Epithelial cell of esophagus (primary cell): ENCODE measurements around the gene TCOF1.

Experiments used
- DNase-seq: peaks from one replicate; pipeline ENCODE4 v3.0.0; 2010; ENCODE audit warnings: low read depth
- H3K4me3 ChIP-seq: 2 replicates; pipeline ENCODE4 v1.5.1; 2011; ENCODE audit warnings: mild to moderate bottlenecking, low read length, control low read depth
- TF ChIP-seq, protein P1 (sequence below): IDR thresholded peaks from 2 replicates; pipeline ENCODE4 v1.5.1; 2011; ENCODE audit warnings: low read depth, mild to moderate bottlenecking, low read length, control low read depth, inconsistent platforms; ENCODE audit not compliant: insufficient read depth; ENCODE audit errors: missing control alignments

Gene TCOF1

DNA sequence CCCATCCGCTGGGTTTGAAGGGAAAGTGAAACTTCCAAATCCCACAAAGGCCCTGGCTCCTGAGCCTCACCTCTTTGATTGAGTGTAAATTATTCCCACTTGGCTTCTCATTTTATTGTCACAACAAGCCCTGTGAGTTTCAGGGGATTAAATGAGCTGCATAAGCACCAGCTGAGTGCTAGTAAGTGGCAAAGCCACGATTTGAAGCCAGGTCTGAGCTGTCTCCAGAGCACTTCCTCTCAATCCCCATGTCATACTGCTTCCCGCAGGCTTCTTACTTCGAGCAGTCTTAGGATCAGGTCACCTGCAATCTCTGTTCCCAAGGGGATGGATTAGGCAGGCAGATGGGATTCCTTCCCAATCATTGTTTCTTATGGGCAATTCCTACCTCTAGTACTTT is 74.1 kb downstream of the TCOF1 start:
- no peak for DNase-seq
- TF ChIP-seq, protein P1, sequence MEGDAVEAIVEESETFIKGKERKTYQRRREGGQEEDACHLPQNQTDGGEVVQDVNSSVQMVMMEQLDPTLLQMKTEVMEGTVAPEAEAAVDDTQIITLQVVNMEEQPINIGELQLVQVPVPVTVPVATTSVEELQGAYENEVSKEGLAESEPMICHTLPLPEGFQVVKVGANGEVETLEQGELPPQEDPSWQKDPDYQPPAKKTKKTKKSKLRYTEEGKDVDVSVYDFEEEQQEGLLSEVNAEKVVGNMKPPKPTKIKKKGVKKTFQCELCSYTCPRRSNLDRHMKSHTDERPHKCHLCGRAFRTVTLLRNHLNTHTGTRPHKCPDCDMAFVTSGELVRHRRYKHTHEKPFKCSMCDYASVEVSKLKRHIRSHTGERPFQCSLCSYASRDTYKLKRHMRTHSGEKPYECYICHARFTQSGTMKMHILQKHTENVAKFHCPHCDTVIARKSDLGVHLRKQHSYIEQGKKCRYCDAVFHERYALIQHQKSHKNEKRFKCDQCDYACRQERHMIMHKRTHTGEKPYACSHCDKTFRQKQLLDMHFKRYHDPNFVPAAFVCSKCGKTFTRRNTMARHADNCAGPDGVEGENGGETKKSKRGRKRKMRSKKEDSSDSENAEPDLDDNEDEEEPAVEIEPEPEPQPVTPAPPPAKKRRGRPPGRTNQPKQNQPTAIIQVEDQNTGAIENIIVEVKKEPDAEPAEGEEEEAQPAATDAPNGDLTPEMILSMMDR: no peak
- no peak overlapping the region for H3K4me3 ChIP-seq

DNA sequence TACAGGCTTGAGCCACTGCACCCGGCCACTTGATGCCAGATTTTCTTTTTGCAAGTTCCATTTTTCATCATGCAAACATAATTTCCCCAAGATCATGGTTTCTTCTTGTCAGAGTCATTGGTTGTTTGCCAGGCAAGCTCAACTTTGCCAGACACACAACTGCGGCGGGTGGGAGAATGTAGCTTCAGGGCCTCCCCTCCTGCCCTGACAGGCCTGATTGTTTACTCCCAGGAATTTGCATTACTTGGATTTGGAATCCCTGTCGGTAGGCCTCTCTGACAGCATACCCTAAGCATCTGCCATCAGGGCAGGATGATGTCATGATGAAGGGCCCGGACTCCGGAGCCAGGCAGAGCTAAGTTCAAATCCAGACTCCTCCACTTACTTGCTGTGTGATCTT is 77.0 kb downstream of the TCOF1 start:
- TF ChIP-seq, protein P1: no peak
- H3K4me3 ChIP-seq: no peak overlapping the region
- peak; percentile 98 for DNase-seq

DNA sequence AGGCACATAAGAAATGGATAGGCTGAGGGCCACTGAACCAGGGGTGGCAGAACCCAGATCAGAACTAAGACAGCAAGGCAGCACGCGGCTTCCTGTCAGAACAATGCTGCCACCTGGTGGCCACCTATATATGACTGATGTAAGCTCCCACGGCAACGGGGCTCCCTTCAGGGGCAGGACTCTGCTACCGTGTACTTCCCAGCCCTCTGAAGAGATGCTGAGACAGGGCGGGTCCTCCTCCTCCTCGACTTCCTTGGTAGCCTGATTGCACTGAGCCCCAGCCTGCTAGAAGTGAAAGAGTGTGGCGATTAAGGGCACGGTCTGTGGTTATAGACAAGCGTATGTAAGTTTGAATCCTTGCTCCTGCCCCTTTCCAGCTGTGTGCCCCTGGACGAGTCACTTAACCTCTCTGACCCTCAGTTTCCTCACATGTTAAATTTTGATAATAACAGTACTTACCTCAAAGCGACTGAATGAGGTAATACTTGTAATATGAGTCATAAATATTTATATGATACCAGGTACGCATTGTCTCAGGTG is 78.7 kb downstream of the TCOF1 start:
- TF ChIP-seq, protein P1: peak; percentile 79
- DNase-seq: peak; percentile 90
- no peak overlapping the region for H3K4me3 ChIP-seq

DNA sequence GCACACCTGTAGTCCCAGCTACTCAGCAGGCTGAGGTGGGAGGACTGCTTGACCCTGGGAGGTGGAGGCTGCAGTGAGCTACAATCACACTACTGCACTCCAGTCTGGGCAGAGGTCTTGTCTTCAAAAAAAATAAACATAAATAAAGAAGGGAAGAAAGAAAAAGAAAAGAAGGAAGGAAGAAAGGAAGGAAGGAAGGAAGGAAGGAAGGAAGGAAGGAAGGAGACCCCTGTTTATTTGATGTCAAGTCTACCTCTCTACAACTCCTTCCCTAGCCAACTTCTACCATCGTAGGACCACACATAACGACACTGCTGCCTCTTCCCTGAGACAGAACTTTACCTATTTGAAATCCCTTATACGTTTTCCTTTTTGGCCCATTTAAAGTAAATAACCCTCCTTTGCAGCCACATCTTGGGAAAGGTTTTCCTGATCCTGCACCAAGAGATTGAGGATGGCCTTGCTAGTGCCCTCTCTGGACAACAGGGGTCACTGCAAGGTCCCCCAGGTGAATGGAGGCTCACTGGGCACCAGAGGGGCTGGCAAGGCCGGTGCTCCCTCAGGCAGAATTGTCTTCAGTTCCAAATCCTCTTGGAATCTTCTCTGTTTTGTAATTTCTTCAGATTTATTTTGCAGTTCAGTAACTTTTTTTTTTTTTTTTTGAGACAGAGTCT is 81.5 kb downstream of the TCOF1 start:
- TF ChIP-seq, protein P1: peak; percentile 49

DNA sequence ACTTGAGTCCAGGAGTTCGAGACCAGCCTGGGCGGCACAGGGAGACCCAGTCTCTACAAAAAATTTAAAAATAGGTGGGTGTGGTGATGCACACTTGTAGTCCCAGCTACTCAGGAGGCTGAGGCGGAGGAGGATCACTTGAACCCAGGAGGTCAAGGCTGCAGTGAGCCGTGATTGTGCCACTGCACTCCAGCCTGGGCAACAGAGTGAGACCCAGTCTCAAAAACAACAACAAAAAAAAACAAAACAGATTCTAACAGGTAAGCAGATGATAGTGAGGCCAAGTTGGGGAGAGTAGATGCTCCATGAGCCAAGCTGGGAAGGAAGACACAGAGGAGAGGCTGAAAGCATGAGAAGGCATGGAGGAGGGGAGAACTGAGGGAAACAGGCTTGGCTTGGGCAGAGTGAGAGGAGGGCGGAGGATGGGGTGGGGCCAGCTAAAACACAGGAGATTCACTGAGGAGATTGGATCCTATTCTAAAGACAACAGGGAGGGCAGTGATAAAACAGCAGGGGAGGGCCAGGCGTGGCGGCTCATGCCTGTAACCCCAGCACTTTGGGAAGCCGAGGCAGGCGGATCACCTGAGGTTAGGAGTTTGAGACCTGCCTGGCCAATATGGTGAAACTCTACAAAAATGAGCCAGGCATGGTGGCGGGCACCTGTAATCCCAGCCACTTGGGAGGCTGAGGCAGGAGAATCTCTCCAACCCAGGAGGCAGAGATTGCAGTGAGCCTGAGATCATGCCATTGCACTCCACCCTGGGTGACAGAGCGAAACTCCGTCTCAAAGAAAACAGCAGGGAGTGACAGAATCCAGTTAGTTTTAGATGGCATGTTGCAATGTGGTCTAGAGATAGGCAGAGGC is 83.7 kb downstream of the TCOF1 start:
- no peak overlapping the region for H3K4me3 ChIP-seq
- TF ChIP-seq, protein P1: no peak

More for the DNA sequence above, 81.5 kb downstream of the TCOF1 start:
- peak; percentile 36 for DNase-seq
- H3K4me3 ChIP-seq: no peak overlapping the region

DNA sequence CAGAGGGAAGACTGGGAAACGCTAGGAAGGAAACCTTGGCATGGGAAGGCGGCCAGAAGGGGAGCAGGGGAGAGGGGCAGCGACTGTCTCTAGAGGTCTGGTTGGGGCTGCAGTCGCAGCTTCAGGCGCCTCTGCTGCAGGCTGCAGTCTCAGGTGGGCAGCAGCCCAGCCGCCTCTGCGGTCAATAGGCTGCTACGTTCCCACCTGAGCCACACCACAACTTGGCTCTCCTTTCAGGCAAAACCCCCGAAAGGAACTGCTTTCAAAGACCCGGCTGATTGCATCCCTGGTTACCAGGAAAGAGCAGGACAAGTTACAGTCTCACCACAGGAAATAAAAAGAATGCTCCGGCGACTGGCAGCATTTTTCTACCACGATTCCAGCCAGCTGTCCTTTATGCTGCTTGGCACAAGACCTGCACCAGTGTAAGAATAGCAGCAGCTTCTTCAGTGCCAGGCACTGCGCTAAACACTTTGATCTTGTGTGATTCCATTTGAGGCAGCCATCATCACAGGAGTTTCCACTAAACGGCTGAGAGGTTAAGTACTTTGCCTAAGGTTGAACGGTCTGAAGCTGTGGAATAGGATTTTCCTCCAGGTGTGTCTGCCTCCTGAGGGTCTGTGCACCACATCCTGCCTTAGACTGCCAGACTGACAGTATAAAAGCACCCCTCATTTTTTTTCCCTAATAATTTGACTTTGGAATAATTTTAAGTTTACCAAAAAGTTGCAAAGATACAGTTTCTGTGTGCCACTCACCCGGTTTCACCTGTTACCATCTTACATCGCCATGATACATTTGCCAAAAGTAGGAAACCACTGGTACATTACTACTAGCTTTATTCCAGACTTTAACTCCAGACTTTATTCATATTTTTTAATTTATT is 84.6 kb downstream of the TCOF1 start:
- no peak overlapping the region for H3K4me3 ChIP-seq
- no peak for DNase-seq
- TF ChIP-seq, protein P1: no peak

More for the DNA sequence above, 83.7 kb downstream of the TCOF1 start:
- peak; percentile 32 for DNase-seq
